GM18951 (cell line): Measurements from ENCODE around the gene FNDC3B.

Experiments used
- POLR2A ChIP-seq: IDR thresholded peaks from 4 replicates; pipeline ENCODE4 v1.6.1; 2011; ENCODE audit warnings: mild to moderate bottlenecking; ENCODE audit not compliant: insufficient read length, insufficient read depth; ENCODE audit errors: extremely low read depth
- in situ Hi-C: fragments of 300-500 bp; cut with MboI; formaldehyde crosslinking; loops from one replicate; pipeline ENCODE4 v1.12.0; 2022; ENCODE audit warnings: low sequenced_read_pairs, mixed read lengths, inconsistent platforms; ENCODE audit not compliant: unreplicated experiment

Gene FNDC3B

DNA sequence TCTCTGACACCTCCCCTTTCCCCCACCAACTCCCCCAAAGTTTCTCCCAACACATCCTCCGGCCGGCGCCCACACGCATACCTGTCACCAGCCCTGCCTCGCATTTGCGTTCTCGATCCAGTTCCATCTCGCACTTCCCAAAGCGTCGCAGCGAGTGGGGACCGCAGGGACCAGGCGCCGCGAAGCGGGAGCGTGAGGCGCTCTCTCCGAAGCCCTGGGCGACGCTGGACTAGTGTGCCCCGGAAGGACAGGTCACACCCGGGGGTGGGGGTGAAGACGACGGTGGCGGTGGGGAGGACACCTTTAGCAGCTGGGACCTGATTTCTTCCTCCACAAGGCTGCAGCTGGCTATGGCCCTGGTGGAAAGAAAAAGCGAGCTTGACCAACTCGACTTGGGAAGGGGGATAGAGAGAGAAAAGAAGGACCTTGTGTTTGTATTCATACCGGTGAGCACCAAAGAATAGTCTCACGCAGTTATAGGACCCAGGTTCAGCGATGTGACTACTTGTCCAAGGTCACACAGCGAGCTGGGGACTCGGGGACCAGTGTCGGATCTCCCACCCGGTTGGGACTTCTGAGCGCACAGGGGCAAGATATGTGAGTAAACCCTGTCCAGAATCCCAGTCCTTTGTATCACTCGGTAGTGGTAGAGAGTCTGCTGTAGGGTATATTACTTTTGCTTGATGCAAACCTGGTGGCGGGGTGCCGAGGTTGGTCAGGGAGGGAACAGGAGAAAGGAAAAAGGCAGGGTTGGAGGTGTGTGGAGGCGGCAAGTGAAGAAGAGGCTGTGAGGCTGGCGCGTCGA, 409.5 kb downstream of the FNDC3B start:
- TF ChIP-seq POLR2A, result no peak
- in situ Hi-C loops, result no loop called here

DNA sequence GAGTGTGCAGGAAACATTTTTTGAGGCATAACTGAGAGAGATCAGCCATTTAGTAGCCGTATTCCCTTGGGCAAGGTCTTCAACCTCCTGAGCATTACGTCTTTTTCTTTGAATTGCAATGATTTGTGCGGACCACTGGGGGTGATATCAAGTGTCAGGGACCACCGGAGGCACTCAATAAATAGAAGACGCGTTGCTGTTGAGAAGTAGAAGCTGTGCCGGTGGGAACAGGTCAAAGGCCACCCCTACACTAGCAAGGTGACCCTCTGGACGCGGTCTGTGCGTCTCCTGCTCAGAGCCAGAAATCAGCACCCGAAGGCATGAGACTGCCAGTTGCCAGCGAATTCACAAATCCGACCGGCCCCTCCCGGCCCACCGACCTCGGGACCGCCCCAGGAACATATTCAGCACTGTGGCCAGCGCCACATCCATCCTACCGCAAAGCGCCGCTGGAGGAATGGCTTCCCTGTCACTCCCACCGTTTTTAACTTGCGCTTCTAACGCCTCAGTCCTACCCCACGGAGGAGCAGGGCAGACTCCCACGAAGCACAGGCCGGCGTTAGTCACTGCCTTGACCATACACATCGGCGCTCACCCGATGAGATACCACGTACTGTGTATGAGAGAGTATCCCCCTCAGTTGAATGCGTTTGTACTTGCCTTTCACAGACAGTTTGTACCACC, 410.2 kb downstream of the FNDC3B start:
- no peak for TF ChIP-seq POLR2A
- in situ Hi-C loops, result no loop called here
